Measurements from ENCODE around the gene KDELR3.
A peak's percentile ranks its signal among the peaks of the same experiment; 100 is the strongest.

The KDELR3 gene

DNA sequence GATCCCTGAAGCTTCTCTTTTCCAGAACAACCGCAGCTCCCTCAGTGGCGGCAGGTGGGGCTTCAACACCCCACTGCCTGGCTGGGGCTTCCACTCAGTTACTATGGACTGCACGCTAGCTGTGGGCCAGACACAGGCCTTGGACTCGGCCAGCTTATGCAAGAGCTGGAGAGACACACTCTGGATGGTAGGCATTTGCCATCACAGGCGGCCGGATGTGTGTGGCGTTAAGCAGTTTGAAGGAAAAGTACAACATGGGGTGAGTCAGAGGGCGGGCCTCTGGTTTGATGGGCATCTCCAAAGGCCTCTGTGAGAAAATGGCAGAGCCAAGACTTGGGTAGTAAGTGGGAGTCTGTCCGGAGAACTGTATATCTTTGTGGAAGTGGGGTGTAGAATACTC lies 30.5 kb upstream of the KDELR3 start:
- Histone ChIP-seq H4K91ac (ENCODE audit: low read depth, low read length, poor library complexity) (no peak overlapping the region), H3K9ac (ENCODE audit: low read depth, low read length, poor library complexity) (no peak overlapping the region), H3K4ac (ENCODE audit: low read length) (no peak overlapping the region), H4K8ac (ENCODE audit: low read depth, low read length) (no peak overlapping the region), H3K14ac (ENCODE audit: low read length) (no peak overlapping the region), H2AK5ac (ENCODE audit: low read depth, low read length) (peak overlapping the region; percentile 69), H3K79me1 (ENCODE audit: low read depth, low read length) (no peaks in the 10 kb centered on the region), H3K4me1 (ENCODE audit: control insufficient read depth in 2 of 2, insufficient read depth in 1 of 2, low read depth in 1 of 2, low read length in 2 of 2) (peaks cover 1 to 4% of the 10 kb centered on the region in 2 donors), H2BK12ac (ENCODE audit: low read length) (no peak overlapping the region), H3K27ac (replicated peaks; ENCODE audit: low read length) (no peak overlapping the region), H3K23ac (ENCODE audit: low read depth, low read length, poor library complexity) (no peak overlapping the region), H2BK120ac (ENCODE audit: low read depth, low read length) (peak overlapping the region; percentile 43), H2AFZ (ENCODE audit: low read length) (no peak overlapping the region), H3K4me2 (ENCODE audit: insufficient read depth, low read length, poor library complexity, severe bottlenecking) (peak overlapping the region; percentile 11), H3K9me3 (replicated peaks in 1 of 2; ENCODE audit: control insufficient read depth in 2 of 2, insufficient read depth in 1 of 2, low read depth in 1 of 2, low read length in 2 of 2) (no peaks in the 10 kb centered on the region), H3K27me3 (ENCODE audit: control insufficient read depth in 3 of 3, insufficient read depth in 3 of 3, low read depth in 1 of 3, low read length in 3 of 3) (no peaks in the 10 kb centered on the region), H2BK5ac (ENCODE audit: low read length) (no peak overlapping the region), H2BK15ac (ENCODE audit: low read length) (no peak overlapping the region), H3K36me3 (replicated peaks in 1 of 2; ENCODE audit: control insufficient read depth in 2 of 2, insufficient read depth in 2 of 2, low read length in 2 of 2) (no peaks in the 10 kb centered on the region), H3K18ac (ENCODE audit: low read length) (peak overlapping the region; percentile 48), H3K4me3 (ENCODE audit: low read length in 2 of 2) (no peak overlapping the region)
- no CpG with 5 or more reads among the region's 9 CpGs for WGBS, 2 donors (ENCODE audit: extremely low coverage in 2 of 2, insufficient read length in 2 of 2, insufficient replicate concordance in 1 of 2)
- DNase-seq (ENCODE audit: low spot score) = no peak

DNA sequence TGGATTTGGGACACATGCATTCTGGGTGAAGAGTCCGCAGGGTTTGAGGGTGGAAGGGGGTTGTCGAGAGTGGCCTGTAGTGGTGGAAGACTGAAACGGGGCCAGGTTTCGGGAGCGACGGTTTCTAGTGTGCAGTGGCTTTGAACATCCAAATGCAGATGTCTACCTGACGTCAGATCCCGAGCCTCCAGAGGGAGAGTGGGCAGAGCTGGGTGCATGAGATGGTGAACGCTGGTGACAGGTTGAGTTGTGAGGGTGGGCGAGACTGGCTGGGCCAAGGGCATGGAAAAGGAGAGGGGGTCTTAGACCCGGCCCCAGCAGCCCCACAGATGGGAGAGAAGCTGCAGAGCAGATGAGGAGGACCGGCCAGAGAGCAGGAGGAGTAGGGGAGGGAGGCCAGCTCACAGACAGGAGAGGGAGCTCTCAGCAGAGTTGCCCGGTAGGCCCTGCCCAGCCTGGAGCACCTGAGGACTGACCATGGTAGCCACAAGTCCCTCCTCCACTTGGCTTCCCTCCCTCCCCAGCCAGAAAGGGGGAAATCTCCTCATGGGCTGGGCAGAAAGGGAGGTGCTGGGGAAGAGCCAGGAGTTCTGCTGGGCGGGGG lies 27.0 kb upstream of the KDELR3 start:
- Histone ChIP-seq H3K4me1 (ENCODE audit: control insufficient read depth in 2 of 2, insufficient read depth in 1 of 2, low read depth in 1 of 2, low read length in 2 of 2) (peaks cover 3 to 9% of the 10 kb centered on the region in 2 donors), H2BK120ac (ENCODE audit: low read depth, low read length) (no peak overlapping the region), H4K8ac (ENCODE audit: low read depth, low read length) (no peak overlapping the region), H3K27ac (replicated peaks; ENCODE audit: low read length) (no peak overlapping the region), H3K27me3 (ENCODE audit: control insufficient read depth in 3 of 3, insufficient read depth in 3 of 3, low read depth in 1 of 3, low read length in 3 of 3) (no peaks in the 10 kb centered on the region), H3K4ac (ENCODE audit: low read length) (no peak overlapping the region), H3K9ac (ENCODE audit: low read depth, low read length, poor library complexity) (no peak overlapping the region), H3K18ac (ENCODE audit: low read length) (peak overlapping the region; percentile 64), H3K4me3 (ENCODE audit: low read length in 2 of 2) (no peak overlapping the region), H2BK15ac (ENCODE audit: low read length) (no peak overlapping the region), H2BK5ac (ENCODE audit: low read length) (peak overlapping the region; percentile 53), H3K36me3 (replicated peaks in 1 of 2; ENCODE audit: control insufficient read depth in 2 of 2, insufficient read depth in 2 of 2, low read length in 2 of 2) (no peaks in the 10 kb centered on the region), H3K14ac (ENCODE audit: low read length) (no peak overlapping the region), H3K23ac (ENCODE audit: low read depth, low read length, poor library complexity) (peak overlapping the region; percentile 55), H2AFZ (ENCODE audit: low read length) (no peak overlapping the region), H3K9me3 (replicated peaks in 1 of 2; ENCODE audit: control insufficient read depth in 2 of 2, insufficient read depth in 1 of 2, low read depth in 1 of 2, low read length in 2 of 2) (no peaks in the 10 kb centered on the region), H2BK12ac (ENCODE audit: low read length) (no peak overlapping the region), H2AK5ac (ENCODE audit: low read depth, low read length) (peak overlapping the region; percentile 53), H3K79me1 (ENCODE audit: low read depth, low read length) (no peaks in the 10 kb centered on the region), H4K91ac (ENCODE audit: low read depth, low read length, poor library complexity) (no peak overlapping the region), H3K4me2 (ENCODE audit: insufficient read depth, low read length, poor library complexity, severe bottlenecking) (no peak overlapping the region)
- whole genome bisulfite sequencing, 2 donors (ENCODE audit: extremely low coverage in 2 of 2, insufficient read length in 2 of 2, insufficient replicate concordance in 1 of 2) = no CpG with 5 or more reads among the region's 14 CpGs
- no peak for DNase-seq (ENCODE audit: low spot score)

DNA sequence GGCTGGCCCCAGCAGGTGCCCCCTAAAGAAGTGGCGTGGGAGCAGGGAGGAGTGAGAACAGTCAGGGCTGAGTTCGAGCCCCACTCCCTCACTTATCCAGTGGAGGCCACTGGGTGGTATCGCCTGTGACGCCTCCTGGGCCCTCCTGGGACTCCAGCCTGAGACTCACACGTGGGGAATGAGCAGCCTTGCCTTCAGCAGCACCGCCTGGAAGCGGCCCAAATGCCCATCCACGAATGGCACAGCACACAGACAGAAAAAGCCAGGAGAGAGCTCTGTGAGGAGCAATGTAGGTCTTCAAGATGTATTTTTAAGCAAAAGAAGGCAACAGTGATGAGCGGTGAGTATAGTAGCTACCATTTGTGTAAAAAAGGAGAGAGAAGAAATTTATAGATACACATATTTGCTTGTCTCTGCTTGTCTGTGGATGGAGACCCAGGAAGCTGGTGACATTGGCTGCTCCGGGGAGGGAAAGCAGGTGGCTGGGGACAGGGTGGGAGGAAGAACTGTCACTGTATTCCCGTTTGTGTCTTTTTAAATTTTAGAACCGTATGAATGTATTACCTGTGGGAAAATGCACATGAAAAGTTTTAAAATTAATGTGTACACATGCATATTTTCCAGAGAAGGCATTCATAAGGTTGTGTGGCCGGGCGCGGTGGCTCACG lies 26.1 kb upstream of the KDELR3 start:
- Histone ChIP-seq H3K23ac (ENCODE audit: low read depth, low read length, poor library complexity) (no peak overlapping the region), H2BK12ac (ENCODE audit: low read length) (no peak overlapping the region), H3K14ac (ENCODE audit: low read length) (no peak overlapping the region), H3K4ac (ENCODE audit: low read length) (no peak overlapping the region), H3K9me3 (replicated peaks in 1 of 2; ENCODE audit: control insufficient read depth in 2 of 2, insufficient read depth in 1 of 2, low read depth in 1 of 2, low read length in 2 of 2) (no peaks in the 10 kb centered on the region), H4K91ac (ENCODE audit: low read depth, low read length, poor library complexity) (no peak overlapping the region), H3K27ac (replicated peaks; ENCODE audit: low read length) (no peak overlapping the region), H3K4me1 (ENCODE audit: control insufficient read depth in 2 of 2, insufficient read depth in 1 of 2, low read depth in 1 of 2, low read length in 2 of 2) (peaks cover 3 to 8% of the 10 kb centered on the region in 2 donors), H2AK5ac (ENCODE audit: low read depth, low read length) (peak overlapping the region; percentile 53), H3K79me1 (ENCODE audit: low read depth, low read length) (no peaks in the 10 kb centered on the region), H2AFZ (ENCODE audit: low read length) (no peak overlapping the region), H2BK120ac (ENCODE audit: low read depth, low read length) (no peak overlapping the region), H4K8ac (ENCODE audit: low read depth, low read length) (no peak overlapping the region), H3K4me2 (ENCODE audit: insufficient read depth, low read length, poor library complexity, severe bottlenecking) (no peak overlapping the region), H3K27me3 (ENCODE audit: control insufficient read depth in 3 of 3, insufficient read depth in 3 of 3, low read depth in 1 of 3, low read length in 3 of 3) (no peaks in the 10 kb centered on the region), H3K18ac (ENCODE audit: low read length) (no peak overlapping the region), H3K4me3 (ENCODE audit: low read length in 2 of 2) (no peak overlapping the region), H2BK15ac (ENCODE audit: low read length) (no peak overlapping the region), H3K36me3 (replicated peaks in 1 of 2; ENCODE audit: control insufficient read depth in 2 of 2, insufficient read depth in 2 of 2, low read length in 2 of 2) (no peaks in the 10 kb centered on the region), H2BK5ac (ENCODE audit: low read length) (peak overlapping the region; percentile 53), H3K9ac (ENCODE audit: low read depth, low read length, poor library complexity) (no peak overlapping the region)
- WGBS, 2 donors (ENCODE audit: extremely low coverage in 2 of 2, insufficient read length in 2 of 2, insufficient replicate concordance in 1 of 2) = no CpG with 5 or more reads among the region's 16 CpGs
- no peak for DNase-seq (ENCODE audit: low spot score)

DNA sequence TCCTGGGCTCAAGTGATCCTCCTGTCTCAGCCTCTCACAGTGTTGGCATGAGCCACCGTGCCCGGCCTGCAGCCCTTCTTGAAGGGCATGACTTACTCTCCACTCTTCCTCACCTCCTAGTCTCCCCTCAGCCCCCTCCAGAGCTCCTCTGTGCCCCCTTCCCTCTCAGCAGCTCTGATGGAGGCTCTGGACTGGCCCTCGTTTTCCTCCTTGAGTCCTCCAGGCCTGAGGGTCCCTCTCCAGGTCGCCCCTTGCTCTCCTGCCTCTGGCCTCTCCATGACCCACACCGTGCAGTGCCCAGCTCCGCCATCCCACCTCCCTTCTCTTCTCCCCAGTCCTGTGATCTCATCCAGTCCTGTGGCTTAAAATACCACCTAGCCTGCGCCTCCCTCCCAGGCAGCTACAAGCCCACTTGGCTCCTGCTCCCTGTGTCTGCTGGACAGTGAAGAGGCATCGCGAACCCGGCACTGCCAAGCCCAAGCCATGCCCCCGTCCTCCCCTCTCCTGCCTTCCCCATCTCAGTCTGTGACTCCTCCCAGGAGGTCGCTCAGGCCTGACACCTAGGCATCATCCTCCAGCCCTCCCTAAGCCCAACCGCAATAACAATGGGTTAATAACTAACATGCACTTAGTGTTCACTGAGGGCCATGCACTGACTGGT lies 24.8 kb upstream of the KDELR3 start:
- Histone ChIP-seq H3K23ac (ENCODE audit: low read depth, low read length, poor library complexity) (no peak overlapping the region), H3K9ac (ENCODE audit: low read depth, low read length, poor library complexity) (no peak overlapping the region), H2BK12ac (ENCODE audit: low read length) (no peak overlapping the region), H3K4me1 (ENCODE audit: control insufficient read depth in 2 of 2, insufficient read depth in 1 of 2, low read depth in 1 of 2, low read length in 2 of 2) (peaks cover 3 to 8% of the 10 kb centered on the region in 2 donors), H2AK5ac (ENCODE audit: low read depth, low read length) (no peak overlapping the region), H2BK120ac (ENCODE audit: low read depth, low read length) (no peak overlapping the region), H3K9me3 (replicated peaks in 1 of 2; ENCODE audit: control insufficient read depth in 2 of 2, insufficient read depth in 1 of 2, low read depth in 1 of 2, low read length in 2 of 2) (no peaks in the 10 kb centered on the region), H3K4me2 (ENCODE audit: insufficient read depth, low read length, poor library complexity, severe bottlenecking) (no peak overlapping the region), H2BK5ac (ENCODE audit: low read length) (peak overlapping the region; percentile 82), H3K14ac (ENCODE audit: low read length) (peak overlapping the region; percentile 5), H3K36me3 (replicated peaks in 1 of 2; ENCODE audit: control insufficient read depth in 2 of 2, insufficient read depth in 2 of 2, low read length in 2 of 2) (no peaks in the 10 kb centered on the region), H3K4ac (ENCODE audit: low read length) (no peak overlapping the region), H4K8ac (ENCODE audit: low read depth, low read length) (no peak overlapping the region), H3K4me3 (ENCODE audit: low read length in 2 of 2) (no peak overlapping the region), H3K18ac (ENCODE audit: low read length) (no peak overlapping the region), H3K79me1 (ENCODE audit: low read depth, low read length) (no peaks in the 10 kb centered on the region), H3K27ac (replicated peaks; ENCODE audit: low read length) (no peak overlapping the region), H4K91ac (ENCODE audit: low read depth, low read length, poor library complexity) (no peak overlapping the region), H2BK15ac (ENCODE audit: low read length) (no peak overlapping the region), H2AFZ (ENCODE audit: low read length) (no peak overlapping the region), H3K27me3 (ENCODE audit: control insufficient read depth in 3 of 3, insufficient read depth in 3 of 3, low read depth in 1 of 3, low read length in 3 of 3) (no peaks in the 10 kb centered on the region)
- WGBS, 2 donors (ENCODE audit: extremely low coverage in 2 of 2, insufficient read length in 2 of 2, insufficient replicate concordance in 1 of 2) = no CpG with 5 or more reads among the region's 13 CpGs
- DNase-seq (ENCODE audit: low spot score) = no peak
